Measurements from ENCODE around the gene ACLY.
A peak's percentile ranks its signal among the peaks of the same experiment; 100 is the strongest.
"Not testable (repeated sequence)": the region's sequence is repeated elsewhere in the genome, so short reads cannot be mapped to it uniquely, and the experiment has no call there.

The ACLY gene

DNA sequence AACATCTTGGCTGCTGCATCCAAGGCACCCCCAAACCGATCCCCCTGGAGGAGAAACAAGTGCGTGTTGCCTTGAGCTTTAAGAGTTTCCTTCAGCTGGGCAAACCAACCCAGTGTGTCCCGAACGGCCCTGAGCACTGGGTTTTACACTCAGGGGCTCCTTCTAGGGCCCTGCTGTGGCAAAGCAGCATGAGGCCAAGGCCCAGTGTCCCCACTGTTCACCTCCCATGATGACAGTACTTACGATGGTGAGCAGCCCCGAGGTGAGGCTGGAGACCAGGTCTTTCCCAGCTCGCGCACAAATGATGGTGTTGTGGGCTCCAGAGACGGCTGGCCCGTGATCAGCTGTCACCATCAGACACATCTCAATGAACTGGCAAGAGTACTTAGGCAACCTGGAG, 47.0 kb downstream of the ACLY start:
- no peak for DNase-seq (ENCODE audit: low spot score)

DNA sequence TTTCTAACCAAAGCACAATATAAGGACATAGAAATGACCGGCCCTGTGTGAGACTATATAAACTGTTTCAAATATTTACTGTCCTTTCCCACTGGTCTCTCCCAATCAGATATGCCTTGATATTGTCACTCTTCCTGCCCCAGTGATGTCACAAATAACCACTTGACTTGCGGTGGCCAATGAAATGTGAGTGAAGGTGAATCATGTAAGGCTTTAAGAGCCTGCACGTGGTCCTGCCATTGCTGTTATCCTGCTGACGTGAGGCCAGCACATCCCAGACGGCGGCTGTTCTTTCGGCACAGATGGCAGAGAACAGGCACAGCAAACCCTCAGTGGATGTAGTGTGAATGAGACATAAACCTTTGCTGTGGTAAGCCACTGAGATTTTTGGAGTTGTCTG, 48.1 kb downstream of the ACLY start:
- DNase-seq (ENCODE audit: low spot score), result no peak

DNA sequence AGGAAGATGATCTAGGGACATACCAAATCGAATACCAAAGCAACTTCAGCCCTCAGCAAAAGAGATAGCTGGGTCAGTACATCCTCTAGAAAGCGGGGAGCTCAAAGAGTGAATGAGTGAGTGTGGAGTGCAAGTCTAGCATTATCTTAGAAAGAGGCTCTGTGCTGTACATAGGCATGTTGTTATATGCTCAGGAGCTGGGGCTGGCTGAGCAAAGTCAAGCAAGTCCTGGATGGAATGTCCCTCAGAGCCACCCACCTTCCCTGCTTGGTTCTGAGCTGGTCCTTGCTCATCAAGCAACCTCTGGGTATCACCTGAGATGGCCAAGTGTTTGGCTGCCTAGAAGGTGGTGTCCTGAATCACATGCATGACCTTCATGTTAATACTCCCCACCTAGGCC, 48.7 kb downstream of the ACLY start:
- no peak for DNase-seq (ENCODE audit: low spot score)

DNA sequence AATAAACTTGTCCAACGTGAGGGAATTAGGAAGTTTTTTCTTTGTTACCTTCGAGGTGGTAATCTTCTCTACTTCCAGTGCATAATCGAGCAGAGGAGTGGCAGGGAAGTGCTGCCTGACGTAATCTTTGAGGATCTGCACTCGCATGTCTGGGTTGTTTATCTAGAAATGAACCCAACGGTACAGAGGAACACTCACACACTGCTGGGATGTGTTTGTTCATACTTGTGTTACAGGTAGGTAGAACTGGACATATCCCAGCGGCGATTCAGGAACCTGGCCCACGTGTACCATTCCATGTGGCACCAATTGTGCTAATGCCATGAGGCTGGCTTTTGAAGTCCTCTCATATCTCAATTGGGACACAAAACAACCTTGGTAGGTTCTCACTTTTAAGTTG, 49.3 kb downstream of the ACLY start:
- no peak for DNase-seq (ENCODE audit: low spot score)

DNA sequence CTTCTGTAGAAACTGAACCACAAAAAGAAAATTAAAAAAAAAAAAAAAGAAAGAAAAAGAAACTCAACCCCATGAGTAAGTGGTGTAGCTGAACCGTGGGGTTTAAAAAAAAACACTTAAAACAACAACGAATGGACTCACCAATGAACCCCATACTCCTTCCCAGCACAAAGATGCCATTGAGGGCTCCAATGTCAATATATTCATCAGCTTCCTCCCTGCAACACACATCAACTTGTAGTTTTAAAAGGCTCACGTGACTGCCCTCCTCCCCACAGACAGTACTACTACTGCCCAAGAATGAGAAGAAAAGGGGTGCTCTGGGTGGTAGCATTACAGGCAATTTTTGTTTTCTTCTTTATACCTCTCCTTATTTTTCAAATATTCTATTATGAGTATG, 50.2 kb downstream of the ACLY start:
- no peak for DNase-seq (ENCODE audit: low spot score)

DNA sequence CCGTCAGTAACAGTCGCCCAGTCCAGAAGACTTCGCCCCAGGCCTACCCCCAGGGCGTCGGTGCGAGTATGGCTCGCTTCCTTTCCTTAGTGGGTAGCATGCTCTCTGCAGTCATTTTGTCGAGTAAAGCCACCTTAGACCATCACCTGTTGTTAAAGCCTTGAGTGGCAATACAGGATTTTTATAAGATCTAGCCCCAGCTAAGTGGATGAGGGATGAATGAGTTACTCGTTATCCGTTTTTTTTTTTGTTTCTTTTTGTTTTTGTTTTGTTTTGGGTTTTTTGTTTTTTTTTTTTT, 53.2 kb downstream of the ACLY start:
- DNase-seq (ENCODE audit: low spot score), result no peak

DNA sequence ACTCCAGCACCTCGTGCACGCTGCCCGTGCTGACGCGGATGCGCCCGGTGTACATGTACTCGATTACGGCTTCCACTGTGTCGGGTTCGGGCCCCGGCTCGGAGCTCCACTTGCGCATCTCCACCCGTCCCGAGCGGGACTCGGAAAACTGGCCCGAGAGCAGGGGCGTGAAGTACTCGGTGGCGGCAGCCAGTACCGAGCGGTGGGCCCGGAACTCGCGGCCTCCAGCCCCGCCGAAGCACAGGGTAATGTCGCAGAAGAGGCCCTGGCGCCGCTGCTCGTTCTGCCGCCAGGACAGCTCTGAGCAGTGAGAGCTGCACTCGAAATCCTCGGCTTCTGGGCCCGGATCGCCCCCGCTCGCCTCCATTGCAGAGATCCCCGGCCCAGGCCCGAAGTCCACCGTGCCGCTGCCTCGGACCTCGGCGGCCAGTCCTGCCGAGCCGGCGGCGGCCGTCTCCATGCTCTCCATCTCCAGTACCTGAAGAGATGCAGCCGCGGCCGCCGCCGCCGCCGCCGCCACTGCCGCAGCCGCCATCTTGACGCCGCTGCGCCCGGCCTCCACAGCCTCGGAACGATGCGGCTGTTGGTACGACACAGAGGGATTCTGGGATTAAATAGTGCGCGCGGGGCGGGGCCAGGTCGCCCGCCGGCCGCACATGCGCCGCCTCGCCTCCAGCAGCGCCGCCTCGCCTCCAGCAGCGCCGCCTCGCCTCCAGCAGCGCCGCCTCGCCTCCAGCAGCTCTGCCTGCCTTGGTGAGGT, 53.7 kb downstream of the ACLY start, which contains the start of gene KLHL11:
KLHL11 (minus strand) TSS at position 588 of the 760 bp plus-strand sequence; CDS start at position 535, 53 bp downstream.
- DNase-seq (ENCODE audit: low spot score), result peak; percentile 89

DNA sequence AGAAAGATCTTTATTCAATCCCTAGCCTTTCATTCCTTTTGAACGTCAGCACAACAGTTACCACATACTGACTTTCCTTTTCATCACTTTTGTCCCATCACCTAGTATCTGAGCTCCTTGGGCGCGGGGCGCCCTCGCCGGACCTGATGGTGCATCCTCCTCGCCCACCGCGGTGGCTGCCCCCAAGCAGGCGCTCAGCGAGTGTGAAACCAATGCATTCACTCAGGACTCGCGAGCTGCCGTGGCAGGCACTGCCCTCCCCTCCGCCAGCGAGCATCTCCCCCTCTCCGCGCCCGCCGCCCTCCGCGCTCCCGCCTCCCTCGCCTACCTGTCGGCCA, 54.3 kb downstream of the ACLY start:
- peak; percentile 47 for DNase-seq (ENCODE audit: low spot score)

DNA sequence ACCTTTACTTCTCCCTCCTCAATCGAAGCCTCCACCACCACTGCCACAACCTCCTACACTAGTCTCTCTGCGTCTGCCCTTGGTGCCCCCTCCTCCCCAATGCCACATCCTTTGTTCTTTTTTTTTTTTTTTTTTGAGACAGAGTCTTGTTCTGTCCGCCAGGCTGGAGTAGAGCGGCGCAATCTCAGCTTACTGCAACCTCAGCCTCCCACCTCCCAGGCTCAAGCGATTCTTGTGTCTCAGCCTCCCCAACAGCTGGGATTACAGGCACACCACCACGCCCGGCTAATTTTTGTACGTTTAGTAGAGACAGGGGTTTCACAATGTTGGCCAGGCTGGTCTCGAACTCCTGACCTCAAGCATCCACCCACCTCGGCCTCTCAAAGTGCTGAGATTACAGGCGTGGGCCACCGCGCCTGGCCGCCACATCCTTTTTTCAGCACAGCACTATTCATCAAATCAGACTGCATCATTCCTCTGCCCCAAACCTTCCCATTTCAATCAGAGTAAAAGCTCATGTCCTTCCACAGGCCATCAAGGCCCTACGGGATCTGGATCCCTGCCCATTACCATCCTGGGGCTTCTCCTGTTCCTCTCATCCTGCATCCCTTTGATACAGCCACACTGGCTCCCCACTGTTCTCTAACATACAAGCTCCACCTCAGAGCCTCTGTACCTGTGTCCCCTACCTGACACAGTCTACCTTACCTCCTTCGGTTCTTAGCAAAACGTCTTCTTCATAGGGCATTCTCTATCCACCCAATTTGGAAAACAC, 55.5 kb downstream of the ACLY start:
- no peak for DNase-seq (ENCODE audit: low spot score)

DNA sequence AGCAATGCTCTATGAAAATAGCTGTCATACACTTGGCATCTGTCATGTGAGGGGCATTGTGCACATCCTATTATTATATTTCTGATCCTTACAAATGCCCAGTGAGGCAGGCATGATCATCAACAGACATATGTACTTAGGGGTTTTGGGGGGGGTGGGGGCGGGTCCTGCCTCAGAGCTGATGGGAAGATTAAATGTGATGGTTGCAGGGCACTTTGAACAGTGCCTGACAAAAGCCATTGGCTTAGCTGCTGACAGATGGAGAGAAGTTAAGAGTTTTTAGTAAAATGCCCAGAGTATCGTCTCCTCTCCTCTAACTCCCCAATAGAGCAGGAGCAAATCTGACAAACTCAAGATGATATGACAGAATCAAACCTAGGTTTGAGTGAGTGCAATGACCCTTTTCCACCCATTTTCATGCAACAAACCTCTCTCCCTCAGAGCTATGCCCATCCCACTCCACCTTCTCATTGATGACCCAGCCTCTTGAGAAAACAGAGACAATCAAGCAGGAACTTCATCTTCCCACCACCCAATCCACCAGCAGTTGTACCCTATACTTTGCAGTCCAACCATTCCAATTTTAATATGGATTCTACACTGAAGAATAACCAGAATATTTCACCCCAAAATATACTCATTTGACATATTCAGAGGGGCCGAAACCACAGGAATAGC, 58.4 kb downstream of the ACLY start:
- DNase-seq (ENCODE audit: low spot score), result no peak

DNA sequence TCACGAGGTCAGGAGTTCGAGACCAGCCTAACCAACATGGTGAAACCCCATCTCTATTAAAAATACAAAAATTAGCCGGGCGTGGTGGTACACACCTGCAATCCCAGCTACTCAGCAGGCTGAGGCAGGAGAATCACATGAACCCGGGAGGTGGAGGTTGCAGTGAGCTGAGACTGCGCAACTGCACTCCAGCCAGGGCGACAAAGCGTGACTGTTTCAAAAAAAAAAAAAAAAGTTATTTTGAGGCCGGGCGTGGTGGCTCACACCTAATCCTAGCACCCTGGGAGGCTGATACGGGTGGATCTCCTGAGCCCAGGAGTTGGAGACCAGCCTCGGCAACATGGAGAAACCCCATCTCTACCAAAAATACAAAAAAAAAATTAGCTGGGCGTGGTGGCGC, 67.4 kb downstream of the ACLY start:
- DNase-seq (ENCODE audit: low spot score), result not testable (repeated sequence)

DNA sequence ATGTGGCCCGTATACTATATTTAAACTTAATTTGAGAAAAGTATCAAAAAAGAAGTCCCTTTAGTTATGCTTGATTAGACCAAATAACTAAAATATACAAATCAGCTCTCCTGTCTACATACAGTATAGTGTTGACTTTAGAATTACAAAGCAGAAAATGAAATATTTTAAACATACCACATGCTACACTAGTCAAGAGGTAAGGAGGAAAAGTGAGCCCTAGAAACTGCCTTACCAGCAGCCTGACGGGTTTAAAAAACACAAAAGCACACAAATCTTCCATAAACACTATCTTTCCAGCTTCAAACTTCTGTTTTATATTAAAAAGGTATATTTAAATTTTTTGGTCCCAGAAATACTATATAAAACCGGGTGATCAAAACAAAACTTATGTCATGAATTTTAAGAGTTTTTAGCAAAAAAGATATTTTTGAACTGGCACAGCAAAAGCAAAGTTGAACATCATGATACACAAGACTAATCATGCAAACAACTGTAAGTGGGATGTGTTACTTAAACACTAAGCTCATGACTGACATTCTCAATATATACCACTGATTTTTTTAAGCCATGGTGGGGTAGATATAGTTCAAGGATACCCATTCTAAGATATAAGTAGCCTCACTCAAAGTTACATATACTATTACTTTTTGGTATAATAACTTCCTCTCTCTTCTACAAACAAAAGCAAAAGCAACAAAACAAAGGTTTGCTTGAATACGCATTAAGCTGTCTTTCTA, 69.3 kb downstream of the ACLY start:
- no peak for DNase-seq (ENCODE audit: low spot score)

DNA sequence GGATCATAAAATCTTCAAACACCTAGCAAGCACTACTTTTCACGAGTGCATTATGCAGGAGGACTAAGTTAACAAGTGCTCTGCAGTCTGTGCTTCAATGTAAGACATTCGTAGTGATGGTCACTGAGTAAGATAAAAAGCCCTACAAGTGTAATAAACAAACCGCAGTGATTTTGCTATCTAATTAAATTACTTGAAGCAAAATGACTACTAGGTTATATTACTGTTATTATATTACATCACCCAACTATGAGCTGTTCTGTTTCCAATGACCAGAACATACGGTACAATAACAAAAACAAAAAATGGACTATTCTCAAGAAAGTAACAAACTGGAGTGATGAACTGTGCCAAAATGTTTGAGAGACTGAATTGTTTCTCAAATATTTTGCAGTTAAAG, 70.0 kb downstream of the ACLY start:
- DNase-seq (ENCODE audit: low spot score), result no peak

DNA sequence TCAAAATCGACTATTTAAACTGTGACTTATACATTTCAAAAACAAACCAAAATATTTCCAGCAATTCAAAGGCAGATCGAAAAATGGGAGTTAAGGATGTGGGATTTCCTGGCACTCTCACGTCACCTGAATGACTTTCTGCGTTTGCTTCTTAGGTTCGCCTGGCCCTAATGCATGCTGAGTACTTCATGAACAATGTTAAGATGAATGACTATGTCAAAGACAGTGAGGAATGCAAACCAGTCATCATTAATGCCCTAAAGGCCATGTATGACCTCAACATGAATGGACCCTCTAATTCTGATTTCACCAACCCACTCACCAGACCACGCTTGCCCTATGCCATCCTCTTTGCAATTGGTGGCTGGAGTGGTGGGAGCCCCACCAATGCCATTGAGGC, 73.8 kb downstream of the ACLY start:
- DNase-seq (ENCODE audit: low spot score), result no peak

DNA sequence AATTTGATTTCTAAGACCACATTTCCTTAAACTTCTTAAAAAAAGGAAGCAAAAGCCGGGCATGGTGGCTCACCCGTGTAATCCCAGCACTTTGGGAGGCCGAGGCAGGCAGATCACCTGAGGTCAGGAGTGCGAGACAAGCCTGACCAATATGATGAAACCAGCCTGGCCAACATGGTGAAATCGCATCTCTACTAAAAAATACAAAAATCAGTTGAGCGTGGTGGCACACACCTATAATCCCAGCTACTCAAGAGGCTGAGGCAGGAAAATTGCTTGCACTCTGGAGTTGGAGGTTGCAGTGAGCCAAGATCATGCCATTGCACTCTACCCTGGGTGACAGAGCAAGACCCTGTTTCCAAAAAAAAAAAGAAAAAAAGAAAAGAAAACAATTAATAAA, 78.0 kb downstream of the ACLY start:
- not testable (repeated sequence) for DNase-seq (ENCODE audit: low spot score)

DNA sequence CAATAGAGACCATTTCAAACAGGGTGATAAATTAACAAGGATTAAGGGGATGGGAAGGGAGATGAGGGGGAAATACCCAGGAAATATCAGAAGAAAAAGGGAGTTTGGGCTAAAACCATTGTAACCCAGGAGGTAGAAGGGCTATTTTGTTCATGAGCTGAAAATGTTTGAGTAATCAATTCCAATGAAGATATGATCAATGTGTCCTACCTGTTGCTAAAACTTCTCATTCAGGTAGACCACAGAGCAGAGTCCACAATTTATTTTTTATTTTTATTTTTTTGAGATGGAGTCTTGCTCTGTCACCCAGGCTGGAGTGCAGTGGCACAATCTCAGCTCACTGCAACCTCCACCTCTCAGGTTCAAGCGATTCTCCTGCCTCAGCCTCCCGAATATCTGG, 79.3 kb downstream of the ACLY start:
- not testable (repeated sequence) for DNase-seq (ENCODE audit: low spot score)

DNA sequence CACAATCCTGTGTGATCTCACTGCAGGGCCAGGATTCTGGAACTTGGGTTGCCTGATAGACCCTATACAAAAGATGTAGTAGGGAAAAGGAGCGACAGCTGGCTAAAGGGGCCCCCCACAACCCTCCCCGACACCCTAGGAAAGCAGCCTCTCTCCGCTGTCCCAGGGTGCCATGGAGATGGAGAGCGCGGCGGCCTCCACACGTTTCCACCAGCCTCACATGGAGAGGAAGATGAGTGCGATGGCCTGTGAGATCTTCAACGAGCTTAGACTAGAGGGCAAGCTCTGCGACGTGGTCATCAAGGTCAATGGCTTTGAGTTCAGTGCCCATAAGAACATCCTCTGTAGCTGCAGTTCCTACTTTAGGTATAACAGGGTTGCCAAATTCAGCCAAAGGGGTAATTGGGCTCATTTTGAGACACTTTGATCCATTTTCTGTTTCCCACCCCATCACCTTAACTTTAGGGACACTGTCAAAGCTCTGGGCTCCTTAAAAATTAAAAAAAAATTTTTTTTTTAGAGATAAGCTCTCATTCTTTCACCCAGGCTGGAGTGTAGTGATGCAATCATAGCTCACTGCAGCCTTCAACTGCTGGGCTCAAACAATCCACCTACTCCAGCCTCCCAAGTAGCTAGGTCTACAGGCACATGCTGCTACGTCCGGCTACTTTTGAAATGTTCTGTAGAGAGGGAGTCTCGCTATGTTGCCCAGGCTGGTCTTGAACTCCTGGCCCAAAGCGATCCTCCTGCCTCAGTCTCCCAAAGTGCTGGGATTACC, 80.8 kb downstream of the ACLY start, which contains the start of gene KLHL10:
KLHL10 (plus strand) TSS at position 65 of the 778 bp plus-strand sequence; CDS start at position 173, 108 bp downstream.
- no peak for DNase-seq (ENCODE audit: low spot score)

DNA sequence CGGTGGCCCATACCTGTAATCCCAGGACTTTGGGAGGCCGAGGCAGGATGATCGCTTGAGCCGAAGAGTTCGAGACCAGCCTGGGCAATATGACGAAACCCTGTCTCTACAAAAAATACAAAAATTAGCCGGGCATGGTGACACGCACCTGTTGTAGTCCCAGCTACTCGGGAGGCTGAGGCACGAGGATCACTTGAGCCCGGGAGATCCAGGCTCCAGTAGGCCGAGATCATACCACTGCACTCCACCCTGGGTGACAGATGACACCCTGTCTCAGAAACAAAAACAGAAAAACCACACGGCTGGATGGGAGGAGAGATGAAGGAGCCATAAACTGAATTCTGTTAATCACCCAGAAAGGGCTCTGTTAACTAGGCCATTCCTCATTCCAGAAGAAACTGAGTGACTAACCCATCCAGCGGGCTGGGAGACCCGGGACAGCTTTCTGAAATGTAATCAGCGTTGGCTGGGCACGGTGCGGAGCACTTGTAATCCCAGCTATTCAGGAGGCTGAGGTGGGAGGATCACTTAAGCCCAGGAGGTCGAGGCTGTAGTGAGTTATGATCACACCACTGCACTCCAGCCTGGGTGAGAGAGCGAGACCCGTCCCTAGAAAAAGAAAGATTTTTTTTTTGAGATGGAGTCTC, 82.1 kb downstream of the ACLY start:
- DNase-seq (ENCODE audit: low spot score), result no peak

DNA sequence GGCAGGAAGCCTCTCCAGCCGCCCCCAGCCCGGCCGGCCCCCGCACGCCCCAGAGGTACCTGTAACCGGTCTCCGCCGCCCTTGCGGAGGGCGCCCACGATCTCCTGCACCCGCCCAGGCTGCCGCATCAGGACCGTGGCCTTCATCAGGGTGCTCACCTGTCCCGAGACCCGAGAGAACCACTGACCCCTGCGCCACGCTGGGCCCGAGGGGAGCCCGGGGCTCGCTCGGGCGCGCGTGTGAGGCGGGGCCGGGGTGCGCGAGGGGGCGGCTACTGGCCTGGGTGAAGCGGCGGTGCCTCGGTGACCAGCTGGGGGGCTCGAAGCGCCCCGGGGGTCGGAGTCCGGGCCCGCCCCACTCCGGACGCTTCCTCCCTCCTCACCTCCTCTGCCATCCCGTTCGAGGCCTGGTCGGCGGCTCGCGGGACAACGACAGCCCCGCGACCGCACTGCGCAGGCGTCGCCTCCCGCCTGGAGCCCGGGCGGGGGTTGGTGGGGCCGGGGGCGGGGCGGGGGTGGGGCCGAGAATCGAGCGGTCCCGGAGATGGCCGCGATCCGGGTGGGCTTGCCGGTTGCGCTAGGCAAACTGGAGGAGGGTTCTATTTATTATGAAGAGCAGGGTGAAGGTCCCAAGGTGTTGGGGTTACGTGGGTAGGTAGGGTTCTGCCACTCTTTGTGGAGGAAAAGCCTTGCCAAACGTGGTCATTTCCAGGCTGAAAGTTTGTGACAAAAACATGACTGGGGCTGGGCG, 82.8 kb downstream of the ACLY start, which contains the start of gene NT5C3B:
NT5C3B (minus strand) TSS at position 433 of the 750 bp plus-strand sequence; CDS start at position 394, 39 bp downstream.
- peak; percentile 37 for DNase-seq (ENCODE audit: low spot score)

DNA sequence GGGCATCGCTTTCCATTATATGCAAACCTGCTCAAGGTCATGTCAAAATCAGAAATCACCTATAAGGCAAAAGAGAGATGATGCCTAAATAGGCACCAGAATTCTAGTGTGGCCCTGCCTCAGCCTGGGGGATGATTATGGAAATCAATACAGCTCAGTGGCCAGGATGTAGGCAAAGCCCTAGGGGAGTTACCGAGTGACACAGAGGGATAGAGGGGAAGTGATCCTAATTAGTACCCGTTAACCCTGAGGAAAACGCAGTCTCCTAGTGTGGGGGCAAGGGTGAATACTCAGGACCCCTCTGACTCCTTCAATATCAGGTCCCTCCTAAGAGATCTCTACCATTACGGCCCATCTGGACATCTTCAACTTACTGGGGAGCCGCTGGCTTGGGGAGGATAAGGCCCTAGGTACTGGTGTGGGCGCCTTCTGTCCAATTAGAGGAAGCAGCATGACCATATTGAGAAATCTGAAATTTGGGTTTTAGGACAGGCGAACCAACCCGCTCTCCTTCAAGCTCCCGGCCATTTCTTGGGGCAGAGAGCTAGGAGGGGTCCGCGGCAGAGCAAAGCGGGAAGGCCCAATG, 83.4 kb downstream of the ACLY start:
- DNase-seq (ENCODE audit: low spot score), result peak; percentile 17
